HEK293 (cell line): ENCODE results near the gene DGCR6L.
"Not testable (repeated sequence)": the region's sequence is repeated elsewhere in the genome, so short reads cannot be mapped to it uniquely, and the experiment has no call there.

Experiments
- HOXA7 ChIP-seq: sonication (generic); formaldehyde crosslinking; IDR thresholded peaks from 2 replicates; pipeline ENCODE4 v1.8.1; 2022; ENCODE audit warnings: missing genetic modification reagents, borderline replicate concordance
- ZFP69B ChIP-seq: fragments of 450-650 bp; formaldehyde crosslinking; IDR thresholded peaks from 2 replicates; pipeline ENCODE4 v1.5.1; 2016; ENCODE audit warnings: missing biosample characterization, missing genetic modification characterization
- ZNF530 ChIP-seq: fragments of 450-650 bp; formaldehyde crosslinking; IDR thresholded peaks from 2 replicates; pipeline ENCODE4 v1.5.1; 2016; ENCODE audit warnings: low read depth, missing biosample characterization, missing genetic modification characterization
- ZNF560 ChIP-seq: fragments of 450-650 bp; formaldehyde crosslinking; IDR thresholded peaks from 2 replicates; pipeline ENCODE4 v1.5.1; 2017; ENCODE audit warnings: missing biosample characterization, missing genetic modification characterization, borderline replicate concordance
- ZNF621 ChIP-seq: fragments of 450-650 bp; formaldehyde crosslinking; IDR thresholded peaks from 2 replicates; pipeline ENCODE4 v1.5.1; 2017; ENCODE audit warnings: missing biosample characterization, missing genetic modification characterization
- ZNF707 ChIP-seq: fragments of 450-650 bp; formaldehyde crosslinking; IDR thresholded peaks from 2 replicates; pipeline ENCODE4 v1.5.1; 2016; ENCODE audit warnings: missing biosample characterization, missing genetic modification characterization
- TF ChIP-seq, protein P1 (sequence below): fragments of 450-650 bp; formaldehyde crosslinking; IDR thresholded peaks from 2 replicates; pipeline ENCODE4 v1.5.1; 2017; ENCODE audit warnings: missing biosample characterization, missing genetic modification characterization
- TF ChIP-seq, protein P2 (sequence below): fragments of 450-650 bp; formaldehyde crosslinking; IDR thresholded peaks from 2 replicates; pipeline ENCODE4 v1.5.1; 2016; ENCODE audit warnings: missing biosample characterization, missing genetic modification characterization
- TF ChIP-seq, protein P3 (sequence below): fragments of 450-650 bp; formaldehyde crosslinking; IDR thresholded peaks from 2 replicates; pipeline ENCODE4 v1.5.1; 2016; ENCODE audit warnings: missing biosample characterization, missing genetic modification characterization
- TF ChIP-seq, protein P4 (sequence below): fragments of 450-650 bp; formaldehyde crosslinking; IDR thresholded peaks from 2 replicates; pipeline ENCODE4 v1.5.1; 2016; ENCODE audit warnings: missing biosample characterization, missing genetic modification characterization, low read depth

DNA sequence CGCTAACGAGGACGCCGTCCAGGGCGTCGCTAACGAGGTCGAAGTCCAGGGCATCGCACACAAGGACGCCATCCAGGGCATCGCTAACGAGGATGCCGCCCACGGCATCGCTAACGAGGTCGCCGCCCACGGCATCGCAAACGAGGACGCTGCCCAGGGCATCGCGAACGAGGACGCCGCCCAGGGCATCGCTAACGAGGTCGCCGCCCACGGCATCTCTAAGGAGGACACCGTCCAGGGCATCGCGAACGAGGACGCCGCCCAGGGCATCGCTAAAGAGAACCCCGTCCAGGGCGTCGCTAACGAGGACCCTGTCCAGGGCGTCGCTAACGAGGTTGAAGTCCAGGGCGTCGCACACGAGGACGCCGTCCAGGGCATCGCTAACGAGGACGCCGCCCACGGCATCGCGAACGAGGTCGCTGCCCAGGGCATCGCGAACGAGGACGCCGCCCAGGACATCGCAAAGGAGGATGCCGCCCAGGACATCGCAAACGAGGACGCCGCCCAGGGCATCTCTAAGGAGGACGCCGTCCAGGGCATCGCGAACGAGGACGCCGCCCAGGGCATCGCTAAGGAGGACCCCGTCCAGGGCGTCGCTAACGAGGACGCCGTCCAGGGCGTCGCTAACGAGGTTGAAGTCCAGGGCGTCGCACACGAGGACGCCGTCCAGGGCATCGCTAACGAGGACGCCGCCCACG, 36.2 kb upstream of the DGCR6L start:
- TF ChIP-seq, protein P1, sequence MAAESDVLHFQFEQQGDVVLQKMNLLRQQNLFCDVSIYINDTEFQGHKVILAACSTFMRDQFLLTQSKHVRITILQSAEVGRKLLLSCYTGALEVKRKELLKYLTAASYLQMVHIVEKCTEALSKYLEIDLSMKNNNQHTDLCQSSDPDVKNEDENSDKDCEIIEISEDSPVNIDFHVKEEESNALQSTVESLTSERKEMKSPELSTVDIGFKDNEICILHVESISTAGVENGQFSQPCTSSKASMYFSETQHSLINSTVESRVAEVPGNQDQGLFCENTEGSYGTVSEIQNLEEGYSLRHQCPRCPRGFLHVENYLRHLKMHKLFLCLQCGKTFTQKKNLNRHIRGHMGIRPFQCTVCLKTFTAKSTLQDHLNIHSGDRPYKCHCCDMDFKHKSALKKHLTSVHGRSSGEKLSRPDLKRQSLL (tag by site-specific recombination) = not testable (repeated sequence)
- not testable (repeated sequence) for TF ChIP-seq ZNF621 (tag by site-specific recombination); ZNF530 (tag by site-specific recombination); ZFP69B (tag by site-specific recombination); ZNF560; HOXA7 (CRISPR knock-in tag); ZNF707 (tag by site-specific recombination)
- TF ChIP-seq, protein P2, sequence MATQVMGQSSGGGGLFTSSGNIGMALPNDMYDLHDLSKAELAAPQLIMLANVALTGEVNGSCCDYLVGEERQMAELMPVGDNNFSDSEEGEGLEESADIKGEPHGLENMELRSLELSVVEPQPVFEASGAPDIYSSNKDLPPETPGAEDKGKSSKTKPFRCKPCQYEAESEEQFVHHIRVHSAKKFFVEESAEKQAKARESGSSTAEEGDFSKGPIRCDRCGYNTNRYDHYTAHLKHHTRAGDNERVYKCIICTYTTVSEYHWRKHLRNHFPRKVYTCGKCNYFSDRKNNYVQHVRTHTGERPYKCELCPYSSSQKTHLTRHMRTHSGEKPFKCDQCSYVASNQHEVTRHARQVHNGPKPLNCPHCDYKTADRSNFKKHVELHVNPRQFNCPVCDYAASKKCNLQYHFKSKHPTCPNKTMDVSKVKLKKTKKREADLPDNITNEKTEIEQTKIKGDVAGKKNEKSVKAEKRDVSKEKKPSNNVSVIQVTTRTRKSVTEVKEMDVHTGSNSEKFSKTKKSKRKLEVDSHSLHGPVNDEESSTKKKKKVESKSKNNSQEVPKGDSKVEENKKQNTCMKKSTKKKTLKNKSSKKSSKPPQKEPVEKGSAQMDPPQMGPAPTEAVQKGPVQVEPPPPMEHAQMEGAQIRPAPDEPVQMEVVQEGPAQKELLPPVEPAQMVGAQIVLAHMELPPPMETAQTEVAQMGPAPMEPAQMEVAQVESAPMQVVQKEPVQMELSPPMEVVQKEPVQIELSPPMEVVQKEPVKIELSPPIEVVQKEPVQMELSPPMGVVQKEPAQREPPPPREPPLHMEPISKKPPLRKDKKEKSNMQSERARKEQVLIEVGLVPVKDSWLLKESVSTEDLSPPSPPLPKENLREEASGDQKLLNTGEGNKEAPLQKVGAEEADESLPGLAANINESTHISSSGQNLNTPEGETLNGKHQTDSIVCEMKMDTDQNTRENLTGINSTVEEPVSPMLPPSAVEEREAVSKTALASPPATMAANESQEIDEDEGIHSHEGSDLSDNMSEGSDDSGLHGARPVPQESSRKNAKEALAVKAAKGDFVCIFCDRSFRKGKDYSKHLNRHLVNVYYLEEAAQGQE = not testable (repeated sequence)
- TF ChIP-seq, protein P3, sequence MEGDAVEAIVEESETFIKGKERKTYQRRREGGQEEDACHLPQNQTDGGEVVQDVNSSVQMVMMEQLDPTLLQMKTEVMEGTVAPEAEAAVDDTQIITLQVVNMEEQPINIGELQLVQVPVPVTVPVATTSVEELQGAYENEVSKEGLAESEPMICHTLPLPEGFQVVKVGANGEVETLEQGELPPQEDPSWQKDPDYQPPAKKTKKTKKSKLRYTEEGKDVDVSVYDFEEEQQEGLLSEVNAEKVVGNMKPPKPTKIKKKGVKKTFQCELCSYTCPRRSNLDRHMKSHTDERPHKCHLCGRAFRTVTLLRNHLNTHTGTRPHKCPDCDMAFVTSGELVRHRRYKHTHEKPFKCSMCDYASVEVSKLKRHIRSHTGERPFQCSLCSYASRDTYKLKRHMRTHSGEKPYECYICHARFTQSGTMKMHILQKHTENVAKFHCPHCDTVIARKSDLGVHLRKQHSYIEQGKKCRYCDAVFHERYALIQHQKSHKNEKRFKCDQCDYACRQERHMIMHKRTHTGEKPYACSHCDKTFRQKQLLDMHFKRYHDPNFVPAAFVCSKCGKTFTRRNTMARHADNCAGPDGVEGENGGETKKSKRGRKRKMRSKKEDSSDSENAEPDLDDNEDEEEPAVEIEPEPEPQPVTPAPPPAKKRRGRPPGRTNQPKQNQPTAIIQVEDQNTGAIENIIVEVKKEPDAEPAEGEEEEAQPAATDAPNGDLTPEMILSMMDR (tag by site-specific recombination) = not testable (repeated sequence)
- TF ChIP-seq, protein P4, sequence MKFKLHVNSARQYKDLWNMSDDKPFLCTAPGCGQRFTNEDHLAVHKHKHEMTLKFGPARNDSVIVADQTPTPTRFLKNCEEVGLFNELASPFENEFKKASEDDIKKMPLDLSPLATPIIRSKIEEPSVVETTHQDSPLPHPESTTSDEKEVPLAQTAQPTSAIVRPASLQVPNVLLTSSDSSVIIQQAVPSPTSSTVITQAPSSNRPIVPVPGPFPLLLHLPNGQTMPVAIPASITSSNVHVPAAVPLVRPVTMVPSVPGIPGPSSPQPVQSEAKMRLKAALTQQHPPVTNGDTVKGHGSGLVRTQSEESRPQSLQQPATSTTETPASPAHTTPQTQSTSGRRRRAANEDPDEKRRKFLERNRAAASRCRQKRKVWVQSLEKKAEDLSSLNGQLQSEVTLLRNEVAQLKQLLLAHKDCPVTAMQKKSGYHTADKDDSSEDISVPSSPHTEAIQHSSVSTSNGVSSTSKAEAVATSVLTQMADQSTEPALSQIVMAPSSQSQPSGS (tag by site-specific recombination) = not testable (repeated sequence)
